ENCODE results near the gene PLEKHM2. TPM values are rescaled to one million over a fixed set of nuclear protein-coding genes. Genes with fewer than 3 reads are reported as not detected.

Gene PLEKHM2
- total RNA-seq, 1 experiment from 2014 or later = 45.9 TPM

GRCh38 chr1:15738416-15739113 lies 54.4 kb downstream of the PLEKHM2 start:
- no peak for DNase-seq
- no peak overlapping the region for H2BK20ac ChIP-seq (ENCODE audit: low read depth, low read length, poor library complexity, severe bottlenecking)
- H3K23me2 ChIP-seq (ENCODE audit: insufficient read length, low read depth, low read length, poor library complexity, severe bottlenecking) = no peaks in the 10 kb centered on the region
- no CpG with 5 or more reads among the region's 15 CpGs for WGBS (ENCODE audit: extremely low coverage, insufficient read length, low lambda C conversion rate)
- no peak overlapping the region for H3T11ph ChIP-seq (ENCODE audit: low read length)
- no peaks in the 10 kb centered on the region for H3K9me3 Mint-ChIP-seq
- H3K4me2 ChIP-seq (ENCODE audit: insufficient read depth, insufficient read length, low read length) = no peak overlapping the region
- H3K79me1 ChIP-seq (ENCODE audit: insufficient read depth, low read depth, low read length, poor library complexity, severe bottlenecking) = no peaks in the 10 kb centered on the region
- peaks cover 2% of the 10 kb centered on the region for H3K27me3 Mint-ChIP-seq (ENCODE audit: low read depth)
- H4K5ac ChIP-seq (ENCODE audit: insufficient read length, low read depth, low read length) = no peak overlapping the region
- no peak overlapping the region for H3K56ac ChIP-seq (ENCODE audit: insufficient read length, low read depth, low read length)
- H3K27ac ChIP-seq (ENCODE audit: insufficient read length, low read depth, low read length) = no peak overlapping the region
- no peak overlapping the region for H2BK12ac ChIP-seq (ENCODE audit: insufficient read length, low read depth, low read length)
- H2BK120ac ChIP-seq (ENCODE audit: low read depth, low read length, poor library complexity, severe bottlenecking) = no peak overlapping the region
- peaks cover 0 to 7% (median 2%) of the 10 kb centered on the region in 3 experiments; a peak in 3 of 7 replicates for H3K36me3 Mint-ChIP-seq (ENCODE audit: insufficient read depth in 1 of 3, low read depth in 3 of 3)
- H3K27ac Mint-ChIP-seq = peak overlapping the region in 1 of 3 experiments; percentile 65; a peak in 2 of 7 replicates
- H3K4me1 Mint-ChIP-seq = peaks cover 15 to 29% of the 10 kb centered on the region in 2 experiments
- H2AK5ac ChIP-seq (ENCODE audit: insufficient read length, low read length) = no peak overlapping the region
- no peaks in the 10 kb centered on the region for H4K20me1 ChIP-seq (ENCODE audit: control insufficient read depth, insufficient read depth, insufficient read length)
- H2BK15ac ChIP-seq (ENCODE audit: low read depth, low read length) = no peak overlapping the region
- no peaks in the 10 kb centered on the region for H3K79me2 ChIP-seq (ENCODE audit: insufficient read depth, low read length)
- no peaks in the 10 kb centered on the region for H3K27me3 ChIP-seq (ENCODE audit: insufficient read depth, low read length)
- no peak overlapping the region for H3K23ac ChIP-seq (ENCODE audit: insufficient read length, low read depth, low read length)
- H3K4me1 ChIP-seq (ENCODE audit: insufficient read depth, low read length) = no peaks in the 10 kb centered on the region
- H3K4ac ChIP-seq (ENCODE audit: low read depth, low read length) = no peak overlapping the region
- no peaks in the 10 kb centered on the region for H3K9me3 ChIP-seq (ENCODE audit: control insufficient read depth, low read depth, low read length)
- H4K91ac ChIP-seq (ENCODE audit: insufficient read length, low read depth, low read length) = no peak overlapping the region
- H3K9ac ChIP-seq (ENCODE audit: extremely low read depth, insufficient read length, low read length) = no peak overlapping the region
- H4K8ac ChIP-seq (replicated peaks; ENCODE audit: insufficient read length, low read depth, low read length) = no peak overlapping the region
- H2BK5ac ChIP-seq (ENCODE audit: insufficient read length, low read length) = no peak overlapping the region
- H3K4me3 Mint-ChIP-seq = no peak overlapping the region
- no peak overlapping the region for H3K14ac ChIP-seq (ENCODE audit: insufficient read depth, low read length)
- H2AFZ ChIP-seq (ENCODE audit: low read length) = no peak overlapping the region
- no peak for TF ChIP-seq CTCF (conservative IDR thresholded peaks at IDR 0.05)
- H3K18ac ChIP-seq (ENCODE audit: insufficient read length, low read depth, low read length) = no peak overlapping the region
